A673 (cell line): ENCODE results near the gene ZNF234. TPM values are rescaled to one million over a fixed set of nuclear protein-coding genes. Genes with fewer than 3 reads are reported as not detected.
A peak's percentile ranks its signal among the peaks of the same experiment; 100 is the strongest.

ENCODE experiments used
- BruUV-seq: library from RNA; stranded (reverse); fragments of 400-500 nt; replicated peaks from 2 replicates; lab custom pipeline; 2021; lab: Mats Ljungman, UMichigan
- CTCF ChIA-PET: fragments of 300-600 bp; sonication (Branson Sonifier 250); formaldehyde crosslinking; loops from one replicate; lab custom pipeline; 2022; ENCODE audit warnings: antibody characterized with exemption; lab: Charles Lee
- POLR2A ChIA-PET: fragments of 300-600 bp; sonication (Branson Sonifier 250); formaldehyde crosslinking; loops from one replicate; lab custom pipeline; 2022; ENCODE audit warnings: antibody characterized with exemption; ENCODE audit not compliant: low non-redundant PET; lab: Charles Lee
- DNase-seq: peaks from one replicate; pipeline ENCODE4 v3.0.0-alpha.2; 2015; ENCODE audit warnings: low spot score
- H3K27ac ChIP-seq: fragments of 200-600 bp; sonication (generic); 2 replicates; pipeline ENCODE4 v1.5.1; 2016; ENCODE audit warnings: mixed run types, low read depth, mild to moderate bottlenecking, mixed read lengths, antibody characterized with exemption, low read length; ENCODE audit not compliant: poor library complexity, severe bottlenecking
- H3K27me3 ChIP-seq: fragments of 200-600 bp; sonication (generic); replicated peaks from 2 replicates; pipeline ENCODE4 v1.6.1; 2017; ENCODE audit warnings: mixed run types, low read depth, mild to moderate bottlenecking, mixed read lengths, antibody characterized with exemption, low read length; ENCODE audit not compliant: insufficient read depth, poor library complexity
- H3K36me3 ChIP-seq: fragments of 200-600 bp; sonication (generic); 2 replicates; pipeline ENCODE4 v1.6.1; 2016; ENCODE audit warnings: mixed run types, mild to moderate bottlenecking, mixed read lengths, antibody characterized with exemption, low read length; ENCODE audit not compliant: insufficient read depth, poor library complexity, severe bottlenecking
- H3K4me1 ChIP-seq: fragments of 200-600 bp; sonication (generic); 2 replicates; pipeline ENCODE4 v1.6.1; 2017; ENCODE audit warnings: mixed run types, mild to moderate bottlenecking, mixed read lengths, antibody characterized with exemption, low read length; ENCODE audit not compliant: insufficient read depth, poor library complexity, severe bottlenecking
- H3K4me3 ChIP-seq: fragments of 200-600 bp; sonication (generic); 2 replicates; pipeline ENCODE4 v1.5.1; 2016; ENCODE audit warnings: low read depth, mixed run types, mild to moderate bottlenecking, mixed read lengths, low read length; ENCODE audit not compliant: poor library complexity, severe bottlenecking
- H3K9me3 ChIP-seq: fragments of 200-600 bp; sonication (generic); 2 replicates; pipeline ENCODE4 v1.6.1; 2016; ENCODE audit warnings: mixed run types, low read depth, mild to moderate bottlenecking, mixed read lengths, antibody characterized with exemption, low read length; ENCODE audit not compliant: poor library complexity, severe bottlenecking
- EZH2 ChIP-seq: fragments of 200-600 bp; sonication (generic); IDR thresholded peaks from 2 replicates; pipeline ENCODE4 v1.6.1; 2017; ENCODE audit warnings: borderline replicate concordance, low read depth, mild to moderate bottlenecking, mixed read lengths, antibody characterized with exemption, low read length; ENCODE audit not compliant: poor library complexity, severe bottlenecking
- intact Hi-C: fragments of 100-400 bp; cut with micrococcal nuclease; formaldehyde crosslinking; loops from one replicate; pipeline ENCODE4 v1.10.0; 2022; ENCODE audit not compliant: unreplicated experiment
- total RNA-seq: library from RNA; stranded (reverse); gene quantifications from 2 replicates; pipeline ENCODE4 v1.2.3, GENCODE V29; 2021
- TF ChIP-seq, protein P1 (sequence below): fragments of 300-800, 200-600 bp; sonication (generic); conservative IDR thresholded peaks from 2 replicates; pipeline ENCODE4 v1.5.1; 2017; ENCODE audit warnings: low read depth, mild to moderate bottlenecking, antibody characterized with exemption, low read length, moderate library complexity, mixed read lengths

ZNF234 gene
- total RNA-seq, 1 experiment from 2014 or later, result 17.1 TPM

DNA sequence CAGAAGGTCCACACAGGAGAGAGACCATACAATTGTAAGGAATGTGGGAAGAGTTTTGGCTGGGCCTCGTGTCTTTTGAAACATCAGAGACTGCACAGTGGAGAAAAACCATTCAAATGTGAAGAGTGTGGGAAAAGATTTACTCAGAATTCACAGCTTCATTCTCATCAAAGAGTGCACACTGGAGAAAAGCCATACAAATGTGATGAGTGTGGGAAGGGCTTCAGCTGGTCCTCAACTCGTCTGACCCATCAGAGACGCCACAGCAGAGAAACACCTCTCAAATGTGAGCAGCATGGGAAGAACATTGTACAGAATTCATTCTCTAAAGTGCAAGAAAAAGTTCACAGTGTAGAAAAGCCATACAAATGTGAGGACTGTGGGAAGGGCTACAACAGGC, 33.6 kb upstream of the ZNF234 start:
- Histone ChIP-seq H3K27me3 (no peaks in the 10 kb centered on the region), H3K27ac (no peak overlapping the region), H3K4me1 (no peaks in the 10 kb centered on the region), H3K36me3 (peaks cover 35% of the 10 kb centered on the region), H3K9me3 (peaks cover 45% of the 10 kb centered on the region), H3K4me3 (no peak overlapping the region)
- ChIA-PET CTCF (no interaction called here), POLR2A (no interaction called here)
- no peak for TF ChIP-seq EZH2
- TF ChIP-seq, protein P1, sequence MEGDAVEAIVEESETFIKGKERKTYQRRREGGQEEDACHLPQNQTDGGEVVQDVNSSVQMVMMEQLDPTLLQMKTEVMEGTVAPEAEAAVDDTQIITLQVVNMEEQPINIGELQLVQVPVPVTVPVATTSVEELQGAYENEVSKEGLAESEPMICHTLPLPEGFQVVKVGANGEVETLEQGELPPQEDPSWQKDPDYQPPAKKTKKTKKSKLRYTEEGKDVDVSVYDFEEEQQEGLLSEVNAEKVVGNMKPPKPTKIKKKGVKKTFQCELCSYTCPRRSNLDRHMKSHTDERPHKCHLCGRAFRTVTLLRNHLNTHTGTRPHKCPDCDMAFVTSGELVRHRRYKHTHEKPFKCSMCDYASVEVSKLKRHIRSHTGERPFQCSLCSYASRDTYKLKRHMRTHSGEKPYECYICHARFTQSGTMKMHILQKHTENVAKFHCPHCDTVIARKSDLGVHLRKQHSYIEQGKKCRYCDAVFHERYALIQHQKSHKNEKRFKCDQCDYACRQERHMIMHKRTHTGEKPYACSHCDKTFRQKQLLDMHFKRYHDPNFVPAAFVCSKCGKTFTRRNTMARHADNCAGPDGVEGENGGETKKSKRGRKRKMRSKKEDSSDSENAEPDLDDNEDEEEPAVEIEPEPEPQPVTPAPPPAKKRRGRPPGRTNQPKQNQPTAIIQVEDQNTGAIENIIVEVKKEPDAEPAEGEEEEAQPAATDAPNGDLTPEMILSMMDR, result no peak
- BruUV-seq, result no TSS peak
- intact Hi-C loops, result no loop called here
- no peak for DNase-seq

DNA sequence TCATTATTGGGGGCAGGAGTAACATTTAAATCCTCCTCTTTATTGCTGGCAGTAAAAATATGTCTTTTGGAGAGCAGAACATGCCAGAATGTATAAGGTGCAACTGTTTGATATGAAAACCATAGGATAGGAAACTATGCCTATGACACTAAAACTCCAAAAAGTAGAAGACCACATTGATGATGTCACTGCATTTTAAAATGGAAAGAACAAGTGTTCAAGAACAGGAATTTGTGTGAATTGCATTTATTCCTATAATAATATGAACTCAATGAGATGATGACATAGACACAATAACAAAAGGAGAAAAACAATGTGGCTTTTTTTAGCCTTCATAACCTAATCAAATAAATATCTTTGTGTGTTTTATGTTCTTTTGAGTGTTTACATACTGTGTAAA, 31.9 kb upstream of the ZNF234 start:
- Histone ChIP-seq H3K27me3 (no peaks in the 10 kb centered on the region), H3K4me3 (no peak overlapping the region), H3K9me3 (peaks cover 45% of the 10 kb centered on the region), H3K36me3 (peaks cover 27% of the 10 kb centered on the region), H3K4me1 (no peaks in the 10 kb centered on the region), H3K27ac (no peak overlapping the region)
- intact Hi-C loops, result no loop called here
- DNase-seq, result no peak
- no TSS peak for BruUV-seq
- POLR2A ChIA-PET, result no interaction called here
- CTCF ChIA-PET, result no interaction called here
- no peak for TF ChIP-seq EZH2
- TF ChIP-seq, protein P1, result no peak

DNA sequence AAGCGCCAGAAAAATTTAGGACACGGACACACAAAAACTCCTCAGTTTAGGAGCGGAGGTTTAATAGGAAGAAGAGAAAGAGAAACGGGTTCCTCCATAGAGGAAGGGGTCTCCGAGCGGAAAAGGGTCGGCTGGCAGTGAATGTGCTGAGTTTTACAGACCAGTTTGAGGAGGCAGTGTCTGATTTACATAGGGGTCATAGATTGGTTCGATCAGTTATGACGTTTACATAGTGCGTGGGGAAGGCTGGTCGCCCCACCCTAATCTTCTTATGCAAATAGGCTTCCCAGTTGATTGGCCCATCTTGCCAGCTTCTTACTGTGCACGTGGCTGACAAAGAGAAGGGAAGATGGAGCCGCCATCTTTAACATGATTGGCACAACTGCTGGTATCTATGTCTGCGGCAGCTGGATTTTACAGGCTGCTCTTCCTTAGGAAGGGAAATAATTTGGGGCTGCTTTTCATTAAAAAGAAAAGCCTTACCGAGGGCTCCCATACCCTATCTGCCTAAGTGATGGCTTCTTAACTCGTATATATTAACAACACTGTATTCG, 29.4 kb upstream of the ZNF234 start:
- POLR2A ChIA-PET, result no interaction called here
- no TSS peak for BruUV-seq
- H3K27me3 ChIP-seq, result no peaks in the 10 kb centered on the region
- H3K4me1 ChIP-seq, result no peaks in the 10 kb centered on the region
- DNase-seq, result peak; percentile 91
- peak overlapping the region; percentile 61 for H3K4me3 ChIP-seq
- TF ChIP-seq, protein P1, result no peak
- TF ChIP-seq EZH2, result no peak
- peaks cover 16% of the 10 kb centered on the region for H3K36me3 ChIP-seq
- CTCF ChIA-PET, result no interaction called here
- intact Hi-C loops, result loop anchor here (1.0 to 5.0 kb wide), 2 partner anchors 16 to 110 kb away; partner anchors contain the start of gene ZNF230
- peak overlapping the region; percentile 62 for H3K27ac ChIP-seq
- H3K9me3 ChIP-seq, result peaks cover 34% of the 10 kb centered on the region
